K562 (cell line): Measurements from ENCODE around the gene TMEM176B. TPM values are rescaled to one million over a fixed set of nuclear protein-coding genes. Genes with fewer than 3 reads are reported as not detected.

Experiments used
- ATAC-seq: fragments of 200-7000 bp; cut with Tn5 transposase; 3 replicates; pipeline ENCODE4 v1.9.1; 2020; ENCODE audit warnings: moderate library complexity
- BruUV-seq: library from RNA; stranded (reverse); fragments of 400-500 nt; replicated peaks from 2 replicates; lab custom pipeline; 2021; lab: Mats Ljungman, UMichigan
- CTCF ChIA-PET: fragments of 300-600 bp; formaldehyde crosslinking; extraction: SDS; loops from one replicate; lab custom pipeline; 2021; ENCODE audit warnings: low intra/inter-chr PET ratio; lab: Yijun Ruan, JAX
- POLR2A ChIA-PET: fragments of 300-600, 350-650 bp; sonication (Branson Sonifier 250); formaldehyde crosslinking; extraction: SDS; loops from one replicate; lab custom pipeline; 2021; ENCODE audit warnings: antibody characterized with exemption, inconsistent platforms; lab: Yijun Ruan, JAX
- DNase-seq, 4 experiments: peaks; one replicate each; pipeline versions ENCODE4 v3.0.0 to v3.0.0-alpha.2; 2011 to 2018; ENCODE audit warnings: low spot score in 3 of 4, mixed read lengths in 3 of 4; ENCODE audit errors: extremely low read depth in 1 of 4
- FAIRE-seq: peaks from 2 replicates; lab custom pipeline; 2011; peaks lifted over from hg19 to GRCh38; lab: Jason Lieb, UNC
- H2AFZ ChIP-seq: 2 replicates; pipeline ENCODE4 v1.6.0; 2011; ENCODE audit warnings: low read depth, low read length, control low read depth, inconsistent platforms
- H3K27ac ChIP-seq: fragments of 200-600 bp; 3 replicates; pipeline ENCODE4 v1.8.0; 2011; ENCODE audit warnings: low read depth, mild to moderate bottlenecking, control low read depth, inconsistent platforms, low read length, moderate library complexity, mixed read lengths; ENCODE audit errors: extremely low read depth
- H3K27me3 ChIP-seq, 2 experiments: fragments of 300-600 bp in 1 of 2; 2 replicates in 1 of 2; 3 replicates in 1 of 2; pipeline versions ENCODE4 v1.6.0 to v1.8.0; 2011; ENCODE audit warnings: inconsistent platforms in 2 of 2, low read length in 2 of 2, mild to moderate bottlenecking in 1 of 2, mixed read lengths in 1 of 2, moderate library complexity in 1 of 2; ENCODE audit not compliant: control insufficient read depth in 2 of 2, insufficient read depth in 2 of 2
- H3K36me3 ChIP-seq: fragments of 300-600 bp; 3 replicates; pipeline ENCODE4 v1.8.0; 2011; ENCODE audit warnings: mild to moderate bottlenecking, low read length, inconsistent platforms; ENCODE audit not compliant: control insufficient read depth, insufficient read depth
- H3K4me1 ChIP-seq, 2 experiments: fragments of 200-600 bp in 1 of 2; replicated peaks in 1 of 2; 2 replicates in 1 of 2; 3 replicates in 1 of 2; pipeline versions ENCODE4 v1.5.1 to v1.8.0; 2011; ENCODE audit warnings: inconsistent platforms in 2 of 2, low read length in 2 of 2, mild to moderate bottlenecking in 1 of 2, mixed read lengths in 1 of 2, moderate library complexity in 1 of 2; ENCODE audit not compliant: control insufficient read depth in 2 of 2, insufficient read depth in 2 of 2
- H3K4me2 ChIP-seq: 2 replicates; pipeline ENCODE4 v1.6.1; 2011; ENCODE audit warnings: low read length, control low read depth, inconsistent platforms, mixed read lengths; ENCODE audit not compliant: insufficient read depth
- H3K4me3 ChIP-seq: fragments of 200-600 bp; sonication (generic), shearing (Covaris generic); 2 replicates; pipeline ENCODE4 v1.5.1; 2016; ENCODE audit warnings: control low read depth, inconsistent platforms
- H3K79me2 ChIP-seq: fragments of 200-600 bp; 3 replicates; pipeline ENCODE4 v1.8.0; 2011; ENCODE audit warnings: low read length, inconsistent platforms; ENCODE audit not compliant: control insufficient read depth, insufficient read depth
- H3K9ac ChIP-seq, 2 experiments: 2 replicates each; pipeline versions ENCODE4 v1.6.0 to v1.6.1; 2011; ENCODE audit warnings: low read depth in 2 of 2, low read length in 2 of 2, control low read depth in 1 of 2, inconsistent platforms in 1 of 2, mild to moderate bottlenecking in 1 of 2, mixed read lengths in 1 of 2; ENCODE audit not compliant: insufficient read depth in 1 of 2
- H3K9me1 ChIP-seq: one replicate; pipeline ENCODE4 v1.6.0; 2011; ENCODE audit warnings: inconsistent platforms, mild to moderate bottlenecking, low read length, moderate library complexity; ENCODE audit not compliant: control insufficient read depth, insufficient read depth
- H3K9me3 ChIP-seq: replicated peaks from 2 replicates; pipeline ENCODE4 v1.5.1; 2011; ENCODE audit warnings: low read depth, low read length, inconsistent platforms; ENCODE audit not compliant: control insufficient read depth, insufficient read depth
- H4K20me1 ChIP-seq: replicated peaks from 2 replicates; pipeline ENCODE4 v1.6.1; 2011; ENCODE audit warnings: low read length, inconsistent platforms, mixed read lengths; ENCODE audit not compliant: control insufficient read depth, insufficient read depth
- CBFA2T3 ChIP-seq: fragments of 450-650 bp; IDR thresholded peaks from 2 replicates; pipeline ENCODE4 v1.6.1; 2017
- CHD2 ChIP-seq: IDR thresholded peaks from 2 replicates; pipeline ENCODE4 v1.6.1; 2011; ENCODE audit warnings: low read depth, low read length
- E2F5 ChIP-seq: sonication (generic); formaldehyde crosslinking; IDR thresholded peaks from 2 replicates; pipeline ENCODE4 v1.8.0; 2022; ENCODE audit warnings: mild to moderate bottlenecking, missing genetic modification reagents
- FOXA3 ChIP-seq, 2 experiments: fragments of 450-650 bp in 1 of 2; sonication (generic) in 1 of 2; formaldehyde crosslinking; IDR thresholded peaks in 1 of 2; conservative IDR thresholded peaks in 1 of 2; 2 replicates each; pipeline versions ENCODE4 v1.4.0 to v1.8.0; 2020 to 2022; ENCODE audit warnings: mild to moderate bottlenecking in 2 of 2, missing genetic modification reagents in 1 of 2
- STAT5B ChIP-seq: fragments of 250-450 bp; sonication (Bioruptor Pico); IDR thresholded peaks from 2 replicates; pipeline ENCODE4 v1.8.0; 2021; ENCODE audit warnings: mild to moderate bottlenecking, inconsistent platforms
- ZNF551 ChIP-seq: fragments of 250-450 bp; sonication (Bioruptor Pico); IDR thresholded peaks from 2 replicates; pipeline ENCODE4 v1.5.0; 2021; ENCODE audit warnings: mild to moderate bottlenecking, moderate library complexity
- ZNF79 ChIP-seq: fragments of 250-450 bp; sonication (Bioruptor Pico); IDR thresholded peaks from 2 replicates; pipeline ENCODE4 v1.4.0; 2020; ENCODE audit warnings: low read depth, mild to moderate bottlenecking, moderate library complexity
- WGBS: fragments of 100-300 bp; shearing (Covaris generic); methylation state at CpG from one replicate; pipeline ENCODE4 v1.1.6; 2016; ENCODE audit warnings: low coverage, mixed read lengths; ENCODE audit not compliant: insufficient coverage; ENCODE audit errors: missing lambda C conversion rate; 5-methylcytosine and 5-hydroxymethylcytosine counted together
- in situ Hi-C: fragments of 300-500 bp; cut with MboI; formaldehyde crosslinking; loops from 4 replicates; pipeline ENCODE4 v1.15.0; 2018; ENCODE audit warnings: inconsistent platforms, mixed read lengths
- intact Hi-C: fragments of 100-400 bp; cut with micrococcal nuclease; formaldehyde crosslinking; loops from 2 replicates; pipeline ENCODE4 v1.14.2; 2022
- polyA plus RNA-seq, 8 experiments: library from polyadenylated mRNA; depleted of rRNA in 4 of 8; stranded (reverse) in 5 of 8; unstranded in 3 of 8; fragments of >200 nt; fragmentation: Nextera tagmentation in 2 of 8; fragmentation: Illumina TruSeq in 1 of 8; extraction: Ambion mirVana in 2 of 8; extraction: Trizol in 1 of 8; gene quantifications; 2 replicates each; pipeline versions ENCODE4 v1.2.1 to v1.2.3, GENCODE V29; 2011 to 2014; ENCODE audit warnings: inconsistent platforms in 1 of 8, missing spikeins in 1 of 8
- total RNA-seq, 7 experiments: library from RNA; depleted of rRNA in 6 of 7; stranded (reverse); fragments of >200 nt in 6 of 7; fragmentation: Illumina TruSeq in 2 of 7; extraction: Trizol in 2 of 7; gene quantifications; 2 replicates each; pipeline versions ENCODE4 v1.2.1 to v1.2.3, GENCODE V29; 2011 to 2021; ENCODE audit warnings: low replicate concordance in 1 of 7

Gene TMEM176B
- total and polyA plus RNA-seq, 9 of the 15 experiments (the other 6 are each of a cell fraction or from before 2014, with no cell fraction given) = 0.19 to 0.60 TPM; not detected in 7

DNA sequence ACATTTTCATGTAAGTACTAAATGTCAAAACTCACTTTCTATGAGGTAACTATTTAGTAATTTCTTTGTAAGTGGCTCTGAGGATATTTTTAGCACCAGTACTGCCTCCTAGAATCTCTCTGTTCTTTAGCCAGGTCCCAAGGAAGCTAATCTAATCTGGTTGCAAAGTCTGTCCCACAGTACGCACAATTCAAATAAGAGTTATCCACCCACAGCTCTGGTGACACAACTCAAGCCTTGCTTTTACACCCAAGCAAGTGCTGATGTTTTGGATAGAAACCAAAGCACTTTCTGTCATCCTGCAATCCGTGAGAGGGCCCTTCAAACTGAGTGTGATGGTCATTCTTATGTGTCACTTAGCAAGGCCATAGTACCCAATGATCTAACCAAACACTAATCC is 48.5 kb downstream of the TMEM176B start:
- no peaks in the 10 kb centered on the region for H3K9me3 ChIP-seq
- H3K36me3 ChIP-seq = no peaks in the 10 kb centered on the region
- ATAC-seq (no peak), DNase-seq (peak in 2 of 4 experiments; percentile 4 to 18), FAIRE-seq (peak; percentile 42)
- H3K9me1 ChIP-seq = no peaks in the 10 kb centered on the region
- WGBS = 0% methylated on average over 2 of the region's 2 CpGs
- ChIA-PET POLR2A (no interaction called here), CTCF (no interaction called here)
- intact Hi-C loops (loop anchor here (10.0 kb wide), 2 partner anchors 227 to 397 kb away; no protein-coding TSS in a partner anchor), in situ Hi-C loops (loop anchor here (25.0 kb wide), 1 partner anchor 464 kb away; no protein-coding TSS in a partner anchor)
- BruUV-seq = no TSS peak
- H3K9ac ChIP-seq = no peak overlapping the region
- H3K27ac ChIP-seq = no peak overlapping the region
- H3K79me2 ChIP-seq = no peaks in the 10 kb centered on the region
- peaks cover 5% of the 10 kb centered on the region; the same call in 1 of the 2 replicates for H4K20me1 ChIP-seq
- H2AFZ ChIP-seq = no peak overlapping the region
- H3K27me3 ChIP-seq = peaks cover 12 to 32% of the 10 kb centered on the region in 2 experiments
- H3K4me1 ChIP-seq = no peaks in the 10 kb centered on the region
- H3K4me2 ChIP-seq = no peak overlapping the region
- TF ChIP-seq STAT5B = no peak
- TF ChIP-seq CHD2 = no peak
- no peak for TF ChIP-seq ZNF551 (CRISPR knock-in tag)
- TF ChIP-seq E2F5 (CRISPR knock-in tag) = no peak
- TF ChIP-seq CBFA2T3 = peak; percentile 24; the same call in 1 of the 2 replicates
- TF ChIP-seq ZNF79 (CRISPR knock-in tag) = no peak
- TF ChIP-seq FOXA3 (CRISPR knock-in tag; conservative IDR thresholded peaks at IDR 0.05 in 1 of 2, IDR thresholded peaks at IDR 0.05 in 1 of 2) = peak in 1 of 2 experiments; percentile 45; a peak in 1 of 4 replicates
- H3K4me3 ChIP-seq = no peak overlapping the region
